Thymus (tissue), 11 donors: ENCODE results near the gene CTRB1. TPM values are rescaled to one million over a fixed set of nuclear protein-coding genes. Genes with fewer than 3 reads are reported as not detected.
"Not testable (repeated sequence)": the region's sequence is repeated elsewhere in the genome, so short reads cannot be mapped to it uniquely, and the experiment has no call there.

Source experiments
- DNase-seq, 9 donors: peaks; one replicate each; pipeline ENCODE4 v3.0.0-alpha.2; 2013; ENCODE audit warnings: low spot score in 9 of 9, low read depth in 6 of 9, missing footprints in 1 of 9
- H3K27ac ChIP-seq, 2 donors: one replicate each; pipeline ENCODE4 v1.5.1; 2013; ENCODE audit warnings: control low read depth in 1 of 2, low read depth in 1 of 2, low read length in 1 of 2, mild to moderate bottlenecking in 1 of 2, moderate library complexity in 1 of 2
- H3K27me3 ChIP-seq, 2 donors: one replicate each; pipeline ENCODE4 v1.5.1; 2013; ENCODE audit warnings: low read length in 1 of 2; ENCODE audit not compliant: control insufficient read depth in 2 of 2, insufficient read depth in 1 of 2
- H3K36me3 ChIP-seq, 2 donors: one replicate each; pipeline ENCODE4 v1.5.1; 2013; ENCODE audit warnings: low read length in 1 of 2, mild to moderate bottlenecking in 1 of 2, moderate library complexity in 1 of 2; ENCODE audit not compliant: control insufficient read depth in 2 of 2, insufficient read depth in 2 of 2
- H3K4me1 ChIP-seq, 2 donors: one replicate each; pipeline ENCODE4 v1.5.1; 2013; ENCODE audit warnings: low read length in 2 of 2; ENCODE audit not compliant: control insufficient read depth in 2 of 2, insufficient read depth in 2 of 2
- H3K4me3 ChIP-seq, 2 donors: one replicate each; pipeline ENCODE4 v1.5.1; 2013; ENCODE audit warnings: low read length in 2 of 2, control low read depth in 1 of 2, mild to moderate bottlenecking in 1 of 2
- H3K9me3 ChIP-seq, 2 donors: one replicate each; pipeline ENCODE4 v1.5.1; 2013; ENCODE audit warnings: low read length in 1 of 2, mild to moderate bottlenecking in 1 of 2; ENCODE audit not compliant: control insufficient read depth in 2 of 2, insufficient read depth in 1 of 2
- WGBS: extraction: QIAGEN DNeasy Blood & Tissue Kit; methylation state at CpG from one replicate; pipeline ENCODE4 v1.1.7; 2013; 5-methylcytosine and 5-hydroxymethylcytosine counted together
- polyA plus RNA-seq: library from polyadenylated mRNA; stranded (reverse); fragments of 200-250 nt; gene quantifications from one replicate; pipeline ENCODE4 v1.2.3, GENCODE V29; 2013
- total RNA-seq: library from RNA; stranded (reverse); fragments of 120-200 nt; gene quantifications from one replicate; pipeline ENCODE4 v1.2.4, GENCODE V29; 2013
- donor health status: healthy.

The CTRB1 gene
- total and polyA plus RNA-seq, 2 donors: 0.14 to 0.78 TPM

- Histone ChIP-seq H3K4me3 (no peak overlapping the region), H3K27me3 (peaks cover 0 to 2% of the 10 kb centered on the region in 2 donors), H3K9me3 (no peaks in the 10 kb centered on the region), H3K4me1 (no peaks in the 10 kb centered on the region), H3K36me3 (no peaks in the 10 kb centered on the region), H3K27ac (no peak overlapping the region)
- no peak for DNase-seq
- WGBS: 78% methylated on average over 13 of the region's 13 CpGs
Observed at GRCh38 chr16:75208242-75208825, 10.5 kb upstream of the CTRB1 start.

GRCh38 chr16:75208861-75209505 lies 9.8 kb upstream of the CTRB1 start:
- DNase-seq: no peak
- 92% methylated on average over 27 of the region's 27 CpGs for WGBS
- Histone ChIP-seq H3K9me3 (no peaks in the 10 kb centered on the region), H3K27me3 (peaks cover 0 to 2% of the 10 kb centered on the region in 2 donors), H3K4me3 (no peak overlapping the region), H3K36me3 (no peaks in the 10 kb centered on the region), H3K4me1 (no peaks in the 10 kb centered on the region), H3K27ac (no peak overlapping the region)

- not testable (repeated sequence) for DNase-seq, H3K27me3 ChIP-seq, H3K9me3 ChIP-seq, H3K4me1 ChIP-seq, H3K27ac ChIP-seq, H3K36me3 ChIP-seq, H3K4me3 ChIP-seq
- 82% methylated on average over 7 of the region's 7 CpGs for WGBS
Observed at GRCh38 chr16:75209514-75209913, 9.3 kb upstream of the CTRB1 start.

GRCh38 chr16:75209944-75210343 lies 8.8 kb upstream of the CTRB1 start:
- Histone ChIP-seq H3K36me3 (no peaks in the 10 kb centered on the region), H3K4me3 (no peak overlapping the region), H3K27ac (no peak overlapping the region), H3K4me1 (no peaks in the 10 kb centered on the region), H3K27me3 (peaks cover 0 to 2% of the 10 kb centered on the region in 2 donors), H3K9me3 (no peaks in the 10 kb centered on the region)
- WGBS: 95% methylated on average over 5 of the region's 5 CpGs
- DNase-seq: no peak

GRCh38 chr16:75211286-75211685 lies 7.5 kb upstream of the CTRB1 start:
- not testable (repeated sequence) for DNase-seq, H3K4me3 ChIP-seq, H3K9me3 ChIP-seq, H3K36me3 ChIP-seq, H3K27me3 ChIP-seq, H3K4me1 ChIP-seq, H3K27ac ChIP-seq
- 95% methylated on average over 10 of the region's 10 CpGs for WGBS

GRCh38 chr16:75216127-75216526 lies 2.7 kb upstream of the CTRB1 start:
- no peaks in the 10 kb centered on the region for H3K36me3 ChIP-seq
- no peak for DNase-seq
- peaks cover 0 to 2% of the 10 kb centered on the region in 2 donors for H3K27me3 ChIP-seq
- no peak overlapping the region for H3K27ac ChIP-seq
- peaks cover 3 to 16% of the 10 kb centered on the region in 2 donors for H3K4me1 ChIP-seq
- no peaks in the 10 kb centered on the region for H3K9me3 ChIP-seq
- no peak overlapping the region for H3K4me3 ChIP-seq
- 96% methylated on average over 2 of the region's 2 CpGs for WGBS

- WGBS: 92% methylated on average over 7 of the region's 7 CpGs
- no peak overlapping the region for H3K4me3 ChIP-seq
Observed at GRCh38 chr16:75216576-75216975, 2.2 kb upstream of the CTRB1 start.

GRCh38 chr16:75217389-75217851 lies 1.4 kb upstream of the CTRB1 start:
- Histone ChIP-seq H3K27ac (no peak overlapping the region), H3K9me3 (no peaks in the 10 kb centered on the region), H3K36me3 (no peaks in the 10 kb centered on the region), H3K4me3 (no peak overlapping the region), H3K4me1 (peaks cover 3 to 16% of the 10 kb centered on the region in 2 donors), H3K27me3 (peaks cover 0 to 2% of the 10 kb centered on the region in 2 donors)
- DNase-seq: no peak
- WGBS: 95% methylated on average over 11 of the region's 11 CpGs

More at GRCh38 chr16:75216576-75216975, 2.2 kb upstream of the CTRB1 start:
- H3K27me3 ChIP-seq: peaks cover 0 to 2% of the 10 kb centered on the region in 2 donors
- no peak for DNase-seq
- H3K9me3 ChIP-seq: no peaks in the 10 kb centered on the region
- no peaks in the 10 kb centered on the region for H3K36me3 ChIP-seq
- H3K4me1 ChIP-seq: peaks cover 3 to 16% of the 10 kb centered on the region in 2 donors
- no peak overlapping the region for H3K27ac ChIP-seq

GRCh38 chr16:75219088-75219487 lies 300 bp downstream of the CTRB1 start:
- H3K9me3 ChIP-seq: no peaks in the 10 kb centered on the region
- DNase-seq: no peak
- no peaks in the 10 kb centered on the region for H3K36me3 ChIP-seq
- H3K27ac ChIP-seq: no peak overlapping the region
- H3K4me3 ChIP-seq: no peak overlapping the region
- no peaks in the 10 kb centered on the region for H3K27me3 ChIP-seq
- peaks cover 3 to 16% of the 10 kb centered on the region in 2 donors for H3K4me1 ChIP-seq
- WGBS: 93% methylated on average over 4 of the region's 4 CpGs
